Thoracic aorta (tissue), 2 donors: ENCODE data around the gene CENPF. TPM values are rescaled to one million over a fixed set of nuclear protein-coding genes. Genes with fewer than 3 reads are reported as not detected.

Experiments
- ATAC-seq: fragments of 150-250 bp; one replicate; pipeline ENCODE4 v1.8.0; 2017; ENCODE audit warnings: low read depth; ENCODE audit not compliant: insufficient number of reproducible peaks, low FRiP score
- DNase-seq: peaks from one replicate; pipeline ENCODE4 v3.0.0-alpha.2; 2020; ENCODE audit warnings: low spot score
- H3K27ac ChIP-seq, 2 donors: fragments of 200-600 bp; sonication (generic); 1 replicate in 1 of 2; 2 replicates in 1 of 2; pipeline ENCODE4 v1.5.1; 2016; ENCODE audit warnings: mild to moderate bottlenecking in 2 of 2, moderate library complexity in 2 of 2
- H3K27me3 ChIP-seq: fragments of 200-600 bp; sonication (generic); replicated peaks from 2 replicates; pipeline ENCODE4 v1.6.0; 2016; ENCODE audit warnings: mild to moderate bottlenecking; ENCODE audit not compliant: insufficient read depth
- H3K36me3 ChIP-seq: fragments of 200-600 bp; sonication (generic); one replicate; pipeline ENCODE4 v1.5.1; 2016
- H3K4me1 ChIP-seq, 2 donors: fragments of 200-600 bp; sonication (generic); 1 replicate in 1 of 2; 2 replicates in 1 of 2; pipeline versions ENCODE4 v1.5.1 to v1.6.0; 2016; ENCODE audit warnings: low read depth in 2 of 2, mild to moderate bottlenecking in 1 of 2; ENCODE audit not compliant: control insufficient read depth in 1 of 2
- H3K4me3 ChIP-seq: fragments of 200-600 bp; sonication (generic); 2 replicates; pipeline ENCODE4 v1.5.1; 2016; ENCODE audit warnings: mild to moderate bottlenecking
- H3K9me3 ChIP-seq: fragments of 200-600 bp; sonication (generic); 2 replicates; pipeline ENCODE4 v1.5.1; 2016
- CTCF ChIP-seq: fragments of 200-600 bp; sonication (generic); IDR thresholded peaks from one replicate; pipeline ENCODE4 v1.5.1; 2019; ENCODE audit warnings: antibody characterized with exemption
- total RNA-seq, 2 donors: library from RNA; depleted of rRNA; stranded (reverse); fragments of >200 nt; gene quantifications; one replicate each; pipeline versions ENCODE4 v1.1.0 to v1.2.3, GENCODE V29; 2016

The CENPF gene
- total RNA-seq, 2 donors from 2014 or later, result under 0.01 to 1.8 TPM

GRCh38 chr1:214645712-214646111 is 42.7 kb downstream of the CENPF start:
- ATAC-seq (no peak), DNase-seq (no peak)
- Histone ChIP-seq H3K27ac (no peak overlapping the region), H3K27me3 (no peaks in the 10 kb centered on the region), H3K9me3 (no peaks in the 10 kb centered on the region), H3K36me3 (no peaks in the 10 kb centered on the region), H3K4me1 (no peaks in the 10 kb centered on the region), H3K4me3 (no peak overlapping the region)
- TF ChIP-seq CTCF, result no peak

DNA sequence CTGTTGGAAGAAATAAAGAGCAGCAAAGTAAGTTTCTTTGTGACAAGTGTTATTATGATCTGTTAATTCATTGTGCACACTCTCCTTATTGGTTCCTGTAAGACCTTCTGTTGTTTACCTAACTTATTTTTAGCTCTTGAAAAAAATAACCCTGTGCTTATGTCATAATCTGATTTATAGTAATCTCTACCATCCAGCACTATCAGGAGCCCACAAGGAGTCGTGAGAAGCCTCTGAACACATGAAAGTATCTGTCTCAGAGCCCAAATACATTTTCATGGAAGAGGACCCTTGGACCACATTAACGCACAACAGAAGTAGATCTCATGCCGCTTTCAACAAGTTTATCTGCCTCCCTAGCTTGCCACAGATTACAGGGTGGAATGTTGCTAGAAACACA is 45.8 kb downstream of the CENPF start:
- Histone ChIP-seq H3K36me3 (no peaks in the 10 kb centered on the region), H3K27ac (no peak overlapping the region), H3K9me3 (no peaks in the 10 kb centered on the region), H3K4me1 (no peaks in the 10 kb centered on the region), H3K4me3 (no peak overlapping the region), H3K27me3 (no peaks in the 10 kb centered on the region)
- DNase-seq (no peak), ATAC-seq (no peak)
- no peak for TF ChIP-seq CTCF

DNA sequence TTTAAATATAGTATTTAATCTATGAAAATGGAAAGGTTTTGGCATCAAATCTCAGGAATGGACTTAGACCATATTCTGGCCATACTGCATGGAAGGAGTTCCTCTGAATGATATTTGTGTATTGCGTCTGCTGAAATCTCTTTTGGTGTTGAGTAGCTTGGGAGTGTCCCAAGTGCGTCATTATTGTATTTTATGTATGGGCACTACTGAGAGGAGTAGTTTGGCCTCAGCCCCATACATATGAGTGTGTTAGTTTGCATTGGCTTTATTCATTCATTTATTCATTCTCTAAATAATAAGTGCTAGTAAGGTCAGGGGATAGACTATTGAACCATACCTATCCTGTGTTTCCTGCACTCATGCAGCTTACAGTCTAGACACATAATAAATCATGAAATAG is 46.6 kb downstream of the CENPF start:
- Histone ChIP-seq H3K4me3 (no peak overlapping the region), H3K36me3 (no peaks in the 10 kb centered on the region), H3K27ac (no peak overlapping the region), H3K4me1 (no peaks in the 10 kb centered on the region), H3K27me3 (no peaks in the 10 kb centered on the region), H3K9me3 (no peaks in the 10 kb centered on the region)
- no peak for TF ChIP-seq CTCF
- ATAC-seq (no peak), DNase-seq (no peak)

DNA sequence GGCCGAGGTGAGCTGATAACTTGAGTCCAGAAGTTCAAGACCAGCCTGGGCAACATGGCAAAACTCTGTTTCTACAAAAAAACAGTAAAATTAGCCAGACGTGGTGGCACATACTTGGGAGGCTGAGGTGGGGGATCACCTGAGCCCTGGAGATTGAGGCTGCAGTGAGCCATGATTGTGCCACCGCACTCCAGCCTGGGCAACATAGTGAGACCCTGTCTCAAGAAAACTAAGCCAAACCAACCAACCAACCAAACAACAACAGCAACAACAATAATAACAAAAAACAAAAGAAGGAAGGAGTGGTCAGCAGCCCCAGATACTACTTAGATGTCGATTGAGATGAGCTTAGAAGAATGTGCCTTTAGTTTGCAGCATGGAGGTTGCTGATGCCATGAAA is 47.7 kb downstream of the CENPF start:
- no peaks in the 10 kb centered on the region for H3K4me1 ChIP-seq
- H3K27ac ChIP-seq, result no peak overlapping the region
- DNase-seq, result no peak
- ATAC-seq, result no peak
- no peaks in the 10 kb centered on the region for H3K9me3 ChIP-seq
- no peak overlapping the region for H3K4me3 ChIP-seq
- TF ChIP-seq CTCF, result no peak
- no peaks in the 10 kb centered on the region for H3K36me3 ChIP-seq
- no peaks in the 10 kb centered on the region for H3K27me3 ChIP-seq

DNA sequence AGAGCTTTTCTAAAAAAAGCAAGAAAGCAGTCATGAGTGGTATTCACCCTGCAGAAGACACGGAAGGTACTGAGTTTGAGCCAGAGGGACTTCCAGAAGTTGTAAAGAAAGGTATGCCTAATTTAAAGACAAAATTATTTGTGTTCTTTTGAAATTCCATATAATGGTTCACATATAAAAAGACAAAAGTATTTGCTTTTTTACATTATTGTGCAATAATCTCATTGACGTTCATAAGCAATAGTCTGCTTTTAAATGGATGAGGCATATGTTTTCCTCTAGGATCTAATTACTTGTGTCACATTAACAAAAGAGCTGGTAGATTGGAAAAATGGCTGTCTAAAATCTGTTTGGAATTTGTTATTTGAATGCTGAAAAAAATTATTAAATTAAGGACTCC is 54.3 kb downstream of the CENPF start:
- no peak for ATAC-seq
- DNase-seq, result no peak
- Histone ChIP-seq H3K36me3 (no peaks in the 10 kb centered on the region), H3K9me3 (no peaks in the 10 kb centered on the region), H3K4me3 (no peak overlapping the region), H3K4me1 (no peaks in the 10 kb centered on the region), H3K27ac (no peak overlapping the region), H3K27me3 (no peaks in the 10 kb centered on the region)
- no peak for TF ChIP-seq CTCF
